Activated CD4-positive, alpha-beta T cell treated with anti-CD3 and anti-CD28 coated beads, Interleukin-2, amount 10 ng/mL, durations not matched to agents 24 days and 14 days (primary cell): ENCODE measurements around the gene SH3RF1. TPM values are rescaled to one million over a fixed set of nuclear protein-coding genes. Genes with fewer than 3 reads are reported as not detected.
"Not testable (repeated sequence)": the region's sequence is repeated elsewhere in the genome, so short reads cannot be mapped to it uniquely, and the experiment has no call there.

ENCODE experiments used
- DNase-seq: peaks from one replicate; pipeline ENCODE4 v3.0.0; 2022
- H3K27ac Mint-ChIP-seq: one replicate; pipeline ENCODE4 v1.8.0; 2022; ENCODE audit warnings: mild to moderate bottlenecking, mixed read lengths
- H3K27me3 Mint-ChIP-seq: one replicate; pipeline ENCODE4 v1.8.0; 2022; ENCODE audit warnings: mixed read lengths
- H3K36me3 Mint-ChIP-seq: one replicate; pipeline ENCODE4 v1.8.0; 2022; ENCODE audit warnings: low read depth, mild to moderate bottlenecking, mixed read lengths
- H3K4me1 Mint-ChIP-seq: one replicate; pipeline ENCODE4 v1.8.0; 2021; ENCODE audit warnings: mixed read lengths
- H3K4me3 Mint-ChIP-seq: one replicate; pipeline ENCODE4 v1.8.0; 2022; ENCODE audit warnings: mild to moderate bottlenecking, moderate library complexity, mixed read lengths
- H3K9me3 Mint-ChIP-seq: one replicate; pipeline ENCODE4 v1.8.0; 2021; ENCODE audit warnings: mixed read lengths
- intact Hi-C: fragments of 100-400 bp; cut with micrococcal nuclease; formaldehyde crosslinking; loops from one replicate; pipeline ENCODE4 v1.15.1; 2023
- total RNA-seq: library from RNA; stranded (reverse); gene quantifications from 2 replicates; pipeline ENCODE4 v1.2.3, GENCODE V29; 2022

SH3RF1 gene
- total RNA-seq, 1 donor from 2014 or later: 0.68 TPM

DNA sequence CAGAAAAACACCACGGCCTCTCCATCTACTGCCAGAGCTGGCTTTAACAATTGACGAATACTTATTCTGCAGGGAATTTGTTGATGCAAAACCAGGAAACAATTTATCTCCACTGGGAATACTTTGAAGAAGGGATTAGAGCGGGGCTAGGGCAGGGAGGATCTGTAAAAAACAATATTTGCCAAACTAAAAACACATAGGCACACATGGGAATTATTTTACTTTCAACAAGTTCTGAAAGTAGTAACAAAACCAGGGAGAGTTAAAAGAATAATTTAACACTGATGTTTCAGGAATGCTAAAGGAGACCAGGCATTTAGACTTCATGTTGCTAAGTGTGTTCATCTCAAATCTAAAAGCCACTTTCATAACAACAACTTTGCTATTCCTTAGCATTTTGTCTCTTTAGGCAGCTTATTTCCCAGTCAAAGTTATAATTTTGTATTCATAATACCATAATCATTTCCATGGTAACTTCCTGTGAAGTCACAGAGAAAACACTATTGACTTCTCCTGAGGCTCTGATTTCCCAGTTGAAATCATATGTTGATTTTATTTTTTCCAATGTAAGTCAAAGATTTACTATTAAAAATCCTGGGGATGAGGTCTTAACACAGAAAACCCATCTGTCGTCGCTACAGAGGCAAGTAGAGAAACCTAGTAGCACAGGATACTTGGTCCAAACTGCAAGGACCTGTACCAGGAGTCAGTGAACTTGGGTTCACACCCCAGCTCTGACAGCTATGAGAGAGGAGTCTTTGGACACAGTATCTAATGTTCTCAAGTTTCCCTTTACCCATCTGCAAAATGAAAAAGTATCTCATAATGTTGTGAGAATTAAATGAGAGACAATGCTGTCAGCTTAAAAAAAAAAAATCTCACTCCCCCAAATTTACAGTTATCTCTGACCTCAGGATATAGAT is 69.3 kb downstream of the SH3RF1 start:
- H3K27me3 Mint-ChIP-seq: peaks cover 4% of the 10 kb centered on the region
- H3K9me3 Mint-ChIP-seq: no peaks in the 10 kb centered on the region
- H3K4me1 Mint-ChIP-seq: no peaks in the 10 kb centered on the region
- no peaks in the 10 kb centered on the region for H3K36me3 Mint-ChIP-seq
- no peak overlapping the region for H3K27ac Mint-ChIP-seq
- no peak overlapping the region for H3K4me3 Mint-ChIP-seq
- DNase-seq: no peak
- intact Hi-C loops: no loop called here

GRCh38 chr4:169200361-169201030 is 70.3 kb downstream of the SH3RF1 start:
- Mint-ChIP-seq H3K27ac (no peak overlapping the region), H3K4me1 (no peaks in the 10 kb centered on the region), H3K4me3 (no peak overlapping the region), H3K36me3 (no peaks in the 10 kb centered on the region), H3K27me3 (peaks cover 4% of the 10 kb centered on the region), H3K9me3 (no peaks in the 10 kb centered on the region)
- intact Hi-C loops: no loop called here
- DNase-seq: no peak

GRCh38 chr4:169199184-169199583 is 71.6 kb downstream of the SH3RF1 start:
- Mint-ChIP-seq H3K27ac (no peak overlapping the region), H3K4me3 (no peak overlapping the region)

DNA sequence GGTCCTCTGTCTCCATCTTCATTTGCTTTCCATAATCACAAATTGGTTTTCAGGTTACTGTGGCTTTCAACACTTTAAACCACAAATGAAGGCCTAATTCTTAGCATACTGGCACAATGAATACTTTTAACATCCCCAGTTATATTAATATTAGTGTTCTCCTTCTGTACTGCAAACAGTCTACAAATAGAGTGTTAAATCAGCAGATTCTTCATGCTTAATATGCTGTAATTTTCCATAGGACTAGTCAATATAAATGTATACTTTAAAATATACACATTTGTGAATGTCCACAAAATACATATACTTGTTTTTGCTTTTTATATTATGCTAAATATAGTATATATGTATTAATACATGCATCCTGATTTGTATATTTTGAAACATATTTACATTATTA is 72.6 kb downstream of the SH3RF1 start:
- intact Hi-C loops: no loop called here
- H3K4me3 Mint-ChIP-seq: no peak overlapping the region
- no peak overlapping the region for H3K27ac Mint-ChIP-seq
- no peaks in the 10 kb centered on the region for H3K4me1 Mint-ChIP-seq
- peaks cover 4% of the 10 kb centered on the region for H3K27me3 Mint-ChIP-seq
- no peaks in the 10 kb centered on the region for H3K9me3 Mint-ChIP-seq
- DNase-seq: no peak
- H3K36me3 Mint-ChIP-seq: no peaks in the 10 kb centered on the region

More at GRCh38 chr4:169199184-169199583, 71.6 kb downstream of the SH3RF1 start:
- Mint-ChIP-seq H3K4me1 (no peaks in the 10 kb centered on the region), H3K27me3 (peaks cover 4% of the 10 kb centered on the region), H3K36me3 (no peaks in the 10 kb centered on the region), H3K9me3 (no peaks in the 10 kb centered on the region)
- no peak for DNase-seq
- intact Hi-C loops: no loop called here

GRCh38 chr4:169197206-169197605 is 73.5 kb downstream of the SH3RF1 start:
- H3K4me1 Mint-ChIP-seq, intact Hi-C loops, H3K27me3 Mint-ChIP-seq, H3K4me3 Mint-ChIP-seq, H3K27ac Mint-ChIP-seq, DNase-seq, H3K36me3 Mint-ChIP-seq, H3K9me3 Mint-ChIP-seq: not testable (repeated sequence)

DNA sequence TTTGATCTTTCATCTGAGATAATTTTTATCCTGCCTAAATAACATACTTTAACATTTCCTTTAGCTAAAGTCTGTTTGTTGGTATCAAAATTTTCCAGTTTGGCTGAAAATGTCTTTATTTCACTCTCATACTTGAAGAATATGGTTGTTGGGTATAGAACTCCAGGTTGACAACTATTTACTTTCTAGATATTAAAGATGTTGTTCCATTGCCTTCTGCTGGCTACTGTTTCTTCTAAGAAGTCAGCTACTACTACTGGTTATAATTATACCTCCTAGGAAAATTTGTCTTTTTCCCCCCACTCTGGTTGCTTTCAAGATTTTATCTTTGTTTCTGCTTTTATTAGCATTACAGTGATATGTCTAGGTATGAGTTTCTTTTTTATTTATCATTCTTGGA is 75.7 kb downstream of the SH3RF1 start:
- no peak for DNase-seq
- Mint-ChIP-seq H3K27me3 (peaks cover 6% of the 10 kb centered on the region), H3K27ac (no peak overlapping the region), H3K4me3 (no peak overlapping the region), H3K36me3 (no peaks in the 10 kb centered on the region), H3K4me1 (peaks cover 1% of the 10 kb centered on the region), H3K9me3 (no peaks in the 10 kb centered on the region)
- intact Hi-C loops: no loop called here

GRCh38 chr4:169189968-169190367 is 80.8 kb downstream of the SH3RF1 start:
- H3K27ac Mint-ChIP-seq, H3K4me1 Mint-ChIP-seq, H3K9me3 Mint-ChIP-seq, DNase-seq, H3K36me3 Mint-ChIP-seq, H3K4me3 Mint-ChIP-seq, intact Hi-C loops, H3K27me3 Mint-ChIP-seq: not testable (repeated sequence)

- Mint-ChIP-seq H3K4me1 (peaks cover 3% of the 10 kb centered on the region), H3K9me3 (no peaks in the 10 kb centered on the region), H3K4me3 (no peak overlapping the region), H3K27ac (no peak overlapping the region), H3K36me3 (no peaks in the 10 kb centered on the region), H3K27me3 (peaks cover 7% of the 10 kb centered on the region)
- intact Hi-C loops: no loop called here
- no peak for DNase-seq
These were observed 81.4 kb downstream of the SH3RF1 start for GRCh38 chr4:169189372-169189771.

DNA sequence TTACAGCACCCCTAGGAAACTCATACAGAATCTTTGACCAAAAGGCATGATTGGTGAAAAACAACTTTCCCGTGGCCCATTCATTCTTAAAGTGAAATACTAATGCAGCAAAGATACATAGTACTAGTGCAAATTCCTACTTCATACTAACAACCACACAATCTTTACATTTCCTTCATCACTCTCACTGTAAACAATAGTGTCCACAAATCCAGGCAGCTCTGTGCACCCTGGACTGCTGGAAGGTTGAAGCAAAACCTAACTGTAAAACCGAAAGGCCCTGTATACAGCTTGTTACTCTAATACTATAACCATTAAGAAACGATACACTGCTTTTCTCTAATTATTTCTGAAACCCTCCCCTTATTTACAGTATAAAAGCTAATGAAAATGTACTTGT is 82.6 kb downstream of the SH3RF1 start:
- no peaks in the 10 kb centered on the region for H3K36me3 Mint-ChIP-seq
- peaks cover 7% of the 10 kb centered on the region for H3K27me3 Mint-ChIP-seq
- intact Hi-C loops: no loop called here
- H3K4me1 Mint-ChIP-seq: peaks cover 3% of the 10 kb centered on the region
- H3K27ac Mint-ChIP-seq: no peak overlapping the region
- H3K9me3 Mint-ChIP-seq: no peaks in the 10 kb centered on the region
- H3K4me3 Mint-ChIP-seq: no peak overlapping the region
- no peak for DNase-seq

DNA sequence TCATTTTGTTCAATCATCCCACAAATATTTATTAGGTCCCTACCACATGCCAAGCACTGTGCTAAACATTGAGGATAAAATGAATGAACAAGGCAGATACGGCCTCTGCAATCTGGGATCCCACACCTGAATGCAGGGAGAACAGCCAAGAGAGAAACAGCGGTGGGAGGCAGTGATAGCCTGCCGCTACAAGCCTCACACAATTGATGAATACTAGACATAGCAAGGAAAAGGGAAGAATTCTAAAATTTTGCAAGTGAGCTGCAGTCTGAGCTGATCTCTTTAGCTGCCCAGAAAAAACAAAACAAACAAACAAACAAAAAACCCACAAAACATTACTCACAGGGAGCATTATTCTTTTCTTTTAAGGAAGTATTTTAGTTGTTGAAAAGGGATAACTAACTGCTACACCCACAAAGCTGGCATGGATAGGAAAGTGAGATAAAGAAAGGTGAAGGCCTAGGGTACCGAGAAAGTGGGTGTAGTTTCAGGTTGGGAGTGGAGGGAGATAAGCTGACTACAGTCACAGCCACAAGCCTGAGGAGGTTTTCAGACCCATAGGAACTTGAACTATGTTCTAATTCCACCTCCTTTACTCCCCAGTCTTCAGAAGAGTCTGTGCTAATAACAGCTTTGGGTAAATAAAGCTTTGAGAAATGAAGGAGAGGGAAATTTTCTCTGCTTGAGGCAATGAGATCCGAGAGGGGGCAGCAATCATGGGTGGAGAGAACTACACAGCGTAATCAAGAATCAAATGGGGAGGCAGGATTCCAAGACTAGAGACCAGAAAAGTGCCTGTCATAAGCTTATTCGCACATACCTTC is 85.4 kb downstream of the SH3RF1 start:
- Mint-ChIP-seq H3K27ac (no peak overlapping the region), H3K9me3 (no peaks in the 10 kb centered on the region), H3K36me3 (no peaks in the 10 kb centered on the region), H3K27me3 (peaks cover 5% of the 10 kb centered on the region), H3K4me3 (no peak overlapping the region), H3K4me1 (peaks cover 3% of the 10 kb centered on the region)
- intact Hi-C loops: no loop called here
- DNase-seq: no peak

GRCh38 chr4:169184686-169185085 is 86.1 kb downstream of the SH3RF1 start:
- Mint-ChIP-seq H3K9me3 (no peaks in the 10 kb centered on the region), H3K4me3 (no peak overlapping the region), H3K27ac (no peak overlapping the region), H3K4me1 (no peaks in the 10 kb centered on the region), H3K27me3 (peaks cover 5% of the 10 kb centered on the region), H3K36me3 (no peaks in the 10 kb centered on the region)
- no peak for DNase-seq
- intact Hi-C loops: no loop called here

DNA sequence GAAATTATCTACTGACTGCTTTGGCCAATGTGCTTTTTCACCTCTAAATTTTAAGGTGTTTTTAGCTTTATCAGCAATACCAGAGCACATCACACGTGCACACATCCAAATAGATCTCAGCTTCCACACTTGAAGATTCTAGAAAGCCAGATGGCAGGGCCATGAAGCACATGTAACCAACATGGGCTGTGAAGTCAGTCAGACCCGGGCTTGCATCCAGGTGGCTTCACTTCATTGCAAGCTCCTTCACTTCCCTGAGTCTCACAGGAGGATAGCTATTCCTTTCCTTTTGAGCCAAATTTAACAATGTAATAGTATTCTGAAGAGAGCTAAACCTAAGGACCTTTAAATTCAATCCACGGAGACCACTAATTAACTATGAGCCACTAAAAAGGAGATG is 86.5 kb downstream of the SH3RF1 start:
- H3K9me3 Mint-ChIP-seq: no peaks in the 10 kb centered on the region
- intact Hi-C loops: no loop called here

DNA sequence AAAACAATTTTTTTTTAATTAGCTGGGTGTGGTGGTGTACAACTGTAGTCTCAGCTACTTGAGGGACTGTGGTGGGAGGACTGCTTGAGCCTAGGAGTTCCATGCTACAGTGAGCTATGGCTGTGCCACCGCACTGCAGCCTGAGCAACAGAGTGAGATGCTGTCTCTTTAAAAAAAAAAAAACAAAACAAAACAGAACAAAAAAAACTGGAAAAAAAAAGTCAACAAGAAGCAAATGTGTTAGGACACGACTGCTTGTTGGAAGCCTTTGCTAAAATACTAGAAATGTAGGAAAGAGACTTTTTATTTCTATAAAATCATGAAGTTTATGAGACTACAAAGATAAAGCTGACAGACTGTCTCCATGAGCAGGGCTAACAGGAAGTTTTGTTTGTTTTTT is 87.2 kb downstream of the SH3RF1 start:
- Mint-ChIP-seq H3K9me3 (no peaks in the 10 kb centered on the region), H3K4me1 (no peaks in the 10 kb centered on the region), H3K27me3 (peaks cover 2% of the 10 kb centered on the region), H3K36me3 (no peaks in the 10 kb centered on the region), H3K4me3 (no peak overlapping the region), H3K27ac (no peak overlapping the region)
- intact Hi-C loops: no loop called here
- DNase-seq: no peak

More for the DNA sequence above, 86.5 kb downstream of the SH3RF1 start:
- Mint-ChIP-seq H3K27ac (no peak overlapping the region), H3K36me3 (no peaks in the 10 kb centered on the region), H3K4me3 (no peak overlapping the region), H3K27me3 (peaks cover 5% of the 10 kb centered on the region), H3K4me1 (no peaks in the 10 kb centered on the region)
- no peak for DNase-seq
